ENCODE measurements around the gene SLC39A8.

DNA sequence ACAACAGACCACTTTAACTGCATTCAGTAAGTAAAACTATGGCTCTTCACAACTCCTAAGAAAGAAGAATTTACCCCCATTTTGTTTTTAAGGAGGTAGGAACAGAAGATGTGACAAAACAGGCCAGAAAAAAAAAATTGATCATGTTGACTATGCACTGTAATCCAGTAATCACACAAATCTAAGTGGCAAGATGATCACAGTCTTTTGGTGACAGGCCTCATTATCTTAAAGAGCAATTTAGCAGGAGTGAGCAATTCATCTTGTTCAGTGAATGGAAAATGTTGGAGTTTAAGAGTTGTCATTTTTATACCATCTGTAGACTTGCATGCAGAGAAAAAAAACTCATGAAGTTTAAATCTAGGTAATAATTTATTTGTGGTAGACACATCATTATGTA lies 115.1 kb downstream of the SLC39A8 start:
- TF ChIP-seq, protein P1, sequence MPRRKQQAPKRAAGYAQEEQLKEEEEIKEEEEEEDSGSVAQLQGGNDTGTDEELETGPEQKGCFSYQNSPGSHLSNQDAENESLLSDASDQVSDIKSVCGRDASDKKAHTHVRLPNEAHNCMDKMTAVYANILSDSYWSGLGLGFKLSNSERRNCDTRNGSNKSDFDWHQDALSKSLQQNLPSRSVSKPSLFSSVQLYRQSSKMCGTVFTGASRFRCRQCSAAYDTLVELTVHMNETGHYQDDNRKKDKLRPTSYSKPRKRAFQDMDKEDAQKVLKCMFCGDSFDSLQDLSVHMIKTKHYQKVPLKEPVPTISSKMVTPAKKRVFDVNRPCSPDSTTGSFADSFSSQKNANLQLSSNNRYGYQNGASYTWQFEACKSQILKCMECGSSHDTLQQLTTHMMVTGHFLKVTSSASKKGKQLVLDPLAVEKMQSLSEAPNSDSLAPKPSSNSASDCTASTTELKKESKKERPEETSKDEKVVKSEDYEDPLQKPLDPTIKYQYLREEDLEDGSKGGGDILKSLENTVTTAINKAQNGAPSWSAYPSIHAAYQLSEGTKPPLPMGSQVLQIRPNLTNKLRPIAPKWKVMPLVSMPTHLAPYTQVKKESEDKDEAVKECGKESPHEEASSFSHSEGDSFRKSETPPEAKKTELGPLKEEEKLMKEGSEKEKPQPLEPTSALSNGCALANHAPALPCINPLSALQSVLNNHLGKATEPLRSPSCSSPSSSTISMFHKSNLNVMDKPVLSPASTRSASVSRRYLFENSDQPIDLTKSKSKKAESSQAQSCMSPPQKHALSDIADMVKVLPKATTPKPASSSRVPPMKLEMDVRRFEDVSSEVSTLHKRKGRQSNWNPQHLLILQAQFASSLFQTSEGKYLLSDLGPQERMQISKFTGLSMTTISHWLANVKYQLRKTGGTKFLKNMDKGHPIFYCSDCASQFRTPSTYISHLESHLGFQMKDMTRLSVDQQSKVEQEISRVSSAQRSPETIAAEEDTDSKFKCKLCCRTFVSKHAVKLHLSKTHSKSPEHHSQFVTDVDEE (CRISPR knock-in tag; IDR thresholded peaks at IDR 0.05), result no peak
- TF ChIP-seq, protein P2, sequence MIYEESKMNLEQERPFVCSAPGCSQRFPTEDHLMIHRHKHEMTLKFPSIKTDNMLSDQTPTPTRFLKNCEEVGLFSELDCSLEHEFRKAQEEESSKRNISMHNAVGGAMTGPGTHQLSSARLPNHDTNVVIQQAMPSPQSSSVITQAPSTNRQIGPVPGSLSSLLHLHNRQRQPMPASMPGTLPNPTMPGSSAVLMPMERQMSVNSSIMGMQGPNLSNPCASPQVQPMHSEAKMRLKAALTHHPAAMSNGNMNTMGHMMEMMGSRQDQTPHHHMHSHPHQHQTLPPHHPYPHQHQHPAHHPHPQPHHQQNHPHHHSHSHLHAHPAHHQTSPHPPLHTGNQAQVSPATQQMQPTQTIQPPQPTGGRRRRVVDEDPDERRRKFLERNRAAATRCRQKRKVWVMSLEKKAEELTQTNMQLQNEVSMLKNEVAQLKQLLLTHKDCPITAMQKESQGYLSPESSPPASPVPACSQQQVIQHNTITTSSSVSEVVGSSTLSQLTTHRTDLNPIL (CRISPR knock-in tag; IDR thresholded peaks at IDR 0.05; ENCODE audit: low read depth), result no peak
- TF ChIP-seq ZFP3 (CRISPR knock-in tag; IDR thresholded peaks at IDR 0.05) (no peak), ISL1 (CRISPR knock-in tag; IDR thresholded peaks at IDR 0.05) (no peak), ARNTL (CRISPR knock-in tag; IDR thresholded peaks at IDR 0.05; ENCODE audit: borderline replicate concordance, low read depth) (no peak), ZNF70 (CRISPR knock-in tag; IDR thresholded peaks at IDR 0.05) (no peak), ZC3H10 (CRISPR knock-in tag; IDR thresholded peaks at IDR 0.05) (no peak), TOX (CRISPR knock-in tag; IDR thresholded peaks at IDR 0.05; ENCODE audit: borderline replicate concordance) (no peak), SNAI2 (CRISPR knock-in tag; IDR thresholded peaks at IDR 0.05) (no peak), ZNF565 (CRISPR knock-in tag; conservative IDR thresholded peaks at IDR 0.05; ENCODE audit: low read depth) (no peak)
- TF ChIP-seq, protein P3, sequence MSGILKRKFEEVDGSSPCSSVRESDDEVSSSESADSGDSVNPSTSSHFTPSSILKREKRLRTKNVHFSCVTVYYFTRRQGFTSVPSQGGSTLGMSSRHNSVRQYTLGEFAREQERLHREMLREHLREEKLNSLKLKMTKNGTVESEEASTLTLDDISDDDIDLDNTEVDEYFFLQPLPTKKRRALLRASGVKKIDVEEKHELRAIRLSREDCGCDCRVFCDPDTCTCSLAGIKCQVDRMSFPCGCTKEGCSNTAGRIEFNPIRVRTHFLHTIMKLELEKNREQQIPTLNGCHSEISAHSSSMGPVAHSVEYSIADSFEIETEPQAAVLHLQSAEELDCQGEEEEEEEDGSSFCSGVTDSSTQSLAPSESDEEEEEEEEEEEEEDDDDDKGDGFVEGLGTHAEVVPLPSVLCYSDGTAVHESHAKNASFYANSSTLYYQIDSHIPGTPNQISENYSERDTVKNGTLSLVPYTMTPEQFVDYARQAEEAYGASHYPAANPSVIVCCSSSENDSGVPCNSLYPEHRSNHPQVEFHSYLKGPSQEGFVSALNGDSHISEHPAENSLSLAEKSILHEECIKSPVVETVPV (CRISPR knock-in tag; IDR thresholded peaks at IDR 0.05), result no peak
- TF ChIP-seq, protein P4, sequence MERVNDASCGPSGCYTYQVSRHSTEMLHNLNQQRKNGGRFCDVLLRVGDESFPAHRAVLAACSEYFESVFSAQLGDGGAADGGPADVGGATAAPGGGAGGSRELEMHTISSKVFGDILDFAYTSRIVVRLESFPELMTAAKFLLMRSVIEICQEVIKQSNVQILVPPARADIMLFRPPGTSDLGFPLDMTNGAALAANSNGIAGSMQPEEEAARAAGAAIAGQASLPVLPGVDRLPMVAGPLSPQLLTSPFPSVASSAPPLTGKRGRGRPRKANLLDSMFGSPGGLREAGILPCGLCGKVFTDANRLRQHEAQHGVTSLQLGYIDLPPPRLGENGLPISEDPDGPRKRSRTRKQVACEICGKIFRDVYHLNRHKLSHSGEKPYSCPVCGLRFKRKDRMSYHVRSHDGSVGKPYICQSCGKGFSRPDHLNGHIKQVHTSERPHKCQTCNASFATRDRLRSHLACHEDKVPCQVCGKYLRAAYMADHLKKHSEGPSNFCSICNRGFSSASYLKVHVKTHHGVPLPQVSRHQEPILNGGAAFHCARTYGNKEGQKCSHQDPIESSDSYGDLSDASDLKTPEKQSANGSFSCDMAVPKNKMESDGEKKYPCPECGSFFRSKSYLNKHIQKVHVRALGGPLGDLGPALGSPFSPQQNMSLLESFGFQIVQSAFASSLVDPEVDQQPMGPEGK (CRISPR knock-in tag; IDR thresholded peaks at IDR 0.05; ENCODE audit: borderline replicate concordance), result no peak
- TF ChIP-seq, protein P5, sequence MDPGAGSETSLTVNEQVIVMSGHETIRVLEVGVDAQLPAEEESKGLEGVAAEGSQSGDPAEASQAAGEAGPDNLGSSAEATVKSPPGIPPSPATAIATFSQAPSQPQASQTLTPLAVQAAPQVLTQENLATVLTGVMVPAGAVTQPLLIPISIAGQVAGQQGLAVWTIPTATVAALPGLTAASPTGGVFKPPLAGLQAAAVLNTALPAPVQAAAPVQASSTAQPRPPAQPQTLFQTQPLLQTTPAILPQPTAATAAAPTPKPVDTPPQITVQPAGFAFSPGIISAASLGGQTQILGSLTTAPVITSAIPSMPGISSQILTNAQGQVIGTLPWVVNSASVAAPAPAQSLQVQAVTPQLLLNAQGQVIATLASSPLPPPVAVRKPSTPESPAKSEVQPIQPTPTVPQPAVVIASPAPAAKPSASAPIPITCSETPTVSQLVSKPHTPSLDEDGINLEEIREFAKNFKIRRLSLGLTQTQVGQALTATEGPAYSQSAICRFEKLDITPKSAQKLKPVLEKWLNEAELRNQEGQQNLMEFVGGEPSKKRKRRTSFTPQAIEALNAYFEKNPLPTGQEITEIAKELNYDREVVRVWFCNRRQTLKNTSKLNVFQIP (CRISPR knock-in tag; IDR thresholded peaks at IDR 0.05; ENCODE audit: borderline replicate concordance, low read depth), result no peak
